ENCODE data around the gene ICOS.
A peak's percentile ranks its signal among the peaks of the same experiment; 100 is the strongest.

ICOS gene, protein sequence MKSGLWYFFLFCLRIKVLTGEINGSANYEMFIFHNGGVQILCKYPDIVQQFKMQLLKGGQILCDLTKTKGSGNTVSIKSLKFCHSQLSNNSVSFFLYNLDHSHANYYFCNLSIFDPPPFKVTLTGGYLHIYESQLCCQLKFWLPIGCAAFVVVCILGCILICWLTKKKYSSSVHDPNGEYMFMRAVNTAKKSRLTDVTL

DNA sequence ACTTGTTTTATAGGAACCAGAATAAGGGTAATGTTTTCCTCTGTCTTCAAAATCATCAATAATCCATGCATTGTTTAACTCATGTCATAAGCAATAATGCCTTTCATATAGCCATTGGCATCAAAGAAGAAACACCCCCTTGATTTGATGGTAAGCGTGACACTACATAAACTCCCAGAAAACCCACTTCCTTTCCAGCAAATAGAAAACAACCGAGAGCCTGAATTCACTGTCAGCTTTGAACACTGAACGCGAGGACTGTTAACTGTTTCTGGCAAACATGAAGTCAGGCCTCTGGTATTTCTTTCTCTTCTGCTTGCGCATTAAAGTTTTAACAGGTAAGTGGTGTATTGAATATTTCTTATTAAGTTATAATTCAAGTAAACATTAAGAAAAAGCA is at the start of gene ICOS:
TSS of gene ICOS (plus strand) at position 229 of the 400 bp plus-strand sequence. CDS start at position 281, 52 bp downstream.
- peak in 1 of 3 donors; percentile 21 for DNase-seq (ENCODE audit: low read depth in 3 of 3, low spot score in 1 of 3)

DNA sequence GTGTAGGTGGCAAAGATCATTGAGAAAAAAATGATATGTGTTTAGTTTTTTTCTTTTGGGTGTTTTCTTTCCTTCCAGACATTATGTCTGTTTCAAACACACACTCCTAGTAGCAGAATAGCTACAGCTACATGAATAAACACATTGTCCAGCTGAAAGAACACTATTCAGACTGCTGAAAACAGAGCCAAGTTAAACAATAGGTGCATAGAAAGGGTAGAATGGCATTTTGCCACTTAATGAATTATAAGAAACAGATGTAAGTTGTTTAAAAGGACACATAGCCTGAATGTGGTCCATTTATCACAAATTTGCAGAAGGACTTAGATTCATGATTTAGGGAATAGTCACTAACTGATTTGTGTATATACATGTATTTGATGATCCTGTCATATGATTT is 48.9 kb upstream of the ICOS start:
- DNase-seq (ENCODE audit: low read depth in 3 of 3, low spot score in 1 of 3), result no peak

DNA sequence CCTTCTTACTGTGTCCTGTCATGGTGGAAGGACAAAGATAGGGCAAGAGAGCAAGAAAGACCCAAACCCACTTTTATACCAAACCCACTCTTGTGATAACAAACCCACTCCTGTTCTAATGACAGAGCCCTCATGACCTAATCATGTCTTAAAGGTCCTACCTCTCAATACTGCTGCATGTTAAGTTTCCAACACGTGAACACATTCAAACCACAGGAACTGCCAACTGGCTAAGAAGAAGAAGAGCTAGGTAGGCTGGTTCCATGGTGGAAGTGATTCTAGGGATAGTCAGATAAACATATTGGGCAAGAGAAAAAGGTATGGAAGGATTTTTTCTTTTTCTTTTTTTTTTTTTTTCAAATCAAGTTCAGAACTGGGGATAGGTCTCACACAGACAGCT is 47.0 kb upstream of the ICOS start:
- DNase-seq (ENCODE audit: low read depth in 3 of 3, low spot score in 1 of 3), result no peak

DNA sequence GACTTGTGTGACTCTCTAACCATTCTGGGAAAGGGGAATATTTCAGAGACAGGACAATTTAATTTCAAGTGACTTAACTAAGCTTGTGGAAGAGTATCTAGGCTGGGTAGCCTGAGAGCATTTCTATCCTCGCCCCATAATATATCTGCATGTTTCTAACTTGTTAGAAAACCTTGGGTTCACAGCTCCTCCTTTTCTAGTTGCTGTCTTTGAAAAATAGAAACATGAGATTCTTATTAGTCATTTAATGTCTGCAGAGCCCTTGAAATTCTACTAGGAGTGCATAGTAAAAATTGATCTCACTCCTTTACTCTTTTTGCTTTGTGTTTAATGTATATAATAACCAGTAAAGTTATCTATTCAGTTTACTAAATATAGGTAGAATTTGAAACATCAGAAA is 46.6 kb upstream of the ICOS start:
- no peak for DNase-seq (ENCODE audit: low read depth in 3 of 3, low spot score in 1 of 3)

GRCh38 chr2:203890733-203891132 is 45.8 kb upstream of the ICOS start:
- DNase-seq (ENCODE audit: low read depth in 3 of 3, low spot score in 1 of 3), result no peak

DNA sequence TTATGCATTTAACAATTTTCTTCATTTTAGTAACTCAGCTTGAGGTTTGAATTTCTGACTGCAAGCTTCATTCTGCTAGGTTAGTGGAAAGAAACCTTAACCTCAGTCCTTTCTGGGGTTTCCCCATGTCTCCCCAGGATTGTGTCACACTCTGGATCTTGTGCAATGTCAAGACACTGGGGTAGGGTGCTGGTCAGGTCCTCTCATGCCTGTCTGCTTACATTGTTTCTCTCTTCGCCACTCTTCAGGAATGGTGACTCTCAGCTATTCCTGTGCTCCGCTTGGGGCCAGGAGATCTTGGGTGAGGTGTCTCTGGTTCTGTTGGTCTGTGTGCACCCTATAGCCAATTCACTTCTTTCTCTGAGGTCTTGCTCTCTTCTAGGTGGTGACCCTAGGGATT is 45.1 kb upstream of the ICOS start:
- no peak for DNase-seq (ENCODE audit: low read depth in 3 of 3, low spot score in 1 of 3)

- DNase-seq (ENCODE audit: low read depth in 3 of 3, low spot score in 1 of 3), result no peak
These were observed 44.4 kb upstream of the ICOS start for GRCh38 chr2:203892207-203892606.

- no peak for DNase-seq (ENCODE audit: low read depth in 3 of 3, low spot score in 1 of 3)
These were observed 43.2 kb upstream of the ICOS start for GRCh38 chr2:203893401-203893800.

DNA sequence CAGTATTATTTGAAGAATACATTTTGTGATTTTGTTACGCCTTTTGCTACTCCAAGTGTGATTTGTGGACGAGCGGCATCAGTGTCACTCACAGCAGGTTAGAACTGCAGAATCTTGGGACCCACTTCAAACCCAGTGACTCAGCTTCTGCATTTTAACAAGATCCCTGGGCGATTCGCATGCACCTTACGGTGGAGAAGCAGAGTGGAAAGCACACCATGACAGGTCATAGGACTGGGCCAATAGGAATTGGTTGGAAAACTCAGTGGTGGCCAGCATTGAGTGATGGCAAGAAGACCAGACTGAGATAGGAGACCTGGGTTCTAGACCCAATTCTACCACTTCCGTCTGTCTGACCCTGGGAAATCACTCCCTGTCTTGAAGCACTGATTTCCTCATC is 42.7 kb upstream of the ICOS start:
- no peak for DNase-seq (ENCODE audit: low read depth in 3 of 3, low spot score in 1 of 3)

GRCh38 chr2:203894262-203894661 is 42.3 kb upstream of the ICOS start:
- no peak for DNase-seq (ENCODE audit: low read depth in 3 of 3, low spot score in 1 of 3)

- no peak for DNase-seq (ENCODE audit: low read depth in 3 of 3, low spot score in 1 of 3)
These were observed 39.0 kb upstream of the ICOS start for GRCh38 chr2:203897544-203897943.

DNA sequence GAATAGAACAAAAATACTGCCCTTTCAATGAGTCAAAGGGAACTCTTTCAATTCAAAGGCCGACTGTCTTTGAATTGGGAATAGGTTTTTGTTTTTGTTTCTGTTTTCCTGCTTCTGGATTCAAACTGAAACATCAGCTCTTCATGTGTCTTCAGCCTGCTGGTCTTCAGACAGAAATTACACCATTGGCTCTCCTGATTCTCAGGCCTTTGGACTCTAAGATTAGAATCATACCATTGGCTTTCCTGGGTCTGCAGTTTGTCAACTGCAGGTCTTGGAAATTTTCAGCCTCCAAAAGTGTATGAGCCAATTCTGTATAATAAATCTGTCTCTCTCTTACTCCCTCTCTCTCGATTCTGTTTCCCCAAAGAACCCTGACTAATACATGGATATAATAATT is 37.9 kb upstream of the ICOS start:
- DNase-seq (ENCODE audit: low read depth in 3 of 3, low spot score in 1 of 3), result no peak

- DNase-seq (ENCODE audit: low read depth in 3 of 3, low spot score in 1 of 3), result no peak
These were observed 36.3 kb upstream of the ICOS start for GRCh38 chr2:203900253-203900652.

GRCh38 chr2:203904022-203904421 is 32.5 kb upstream of the ICOS start:
- no peak for DNase-seq (ENCODE audit: low read depth in 3 of 3, low spot score in 1 of 3)

DNA sequence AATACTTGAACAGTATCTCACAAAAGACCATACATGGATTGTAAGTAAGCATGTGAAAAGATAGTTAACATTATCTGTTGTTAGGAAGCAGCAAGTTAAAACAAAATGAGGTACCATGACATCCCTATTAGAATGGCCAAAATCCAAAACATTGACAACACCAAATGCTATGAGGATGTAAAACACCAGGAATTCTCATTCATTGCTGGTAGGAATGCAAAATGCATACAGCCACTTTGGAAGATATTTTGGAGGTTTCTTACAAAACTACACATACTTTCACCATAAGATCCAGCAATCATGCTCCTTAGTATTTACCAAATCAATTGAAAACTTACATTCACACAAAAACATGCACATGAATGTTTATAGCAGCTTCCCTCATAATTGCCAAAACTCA is 30.9 kb upstream of the ICOS start:
- no peak for DNase-seq (ENCODE audit: low read depth in 3 of 3, low spot score in 1 of 3)

- no peak for DNase-seq (ENCODE audit: low read depth in 3 of 3, low spot score in 1 of 3)
These were observed 28.3 kb upstream of the ICOS start for GRCh38 chr2:203908066-203908796.

GRCh38 chr2:203908797-203909185 is 27.8 kb upstream of the ICOS start:
- DNase-seq (ENCODE audit: low read depth in 3 of 3, low spot score in 1 of 3), result no peak

DNA sequence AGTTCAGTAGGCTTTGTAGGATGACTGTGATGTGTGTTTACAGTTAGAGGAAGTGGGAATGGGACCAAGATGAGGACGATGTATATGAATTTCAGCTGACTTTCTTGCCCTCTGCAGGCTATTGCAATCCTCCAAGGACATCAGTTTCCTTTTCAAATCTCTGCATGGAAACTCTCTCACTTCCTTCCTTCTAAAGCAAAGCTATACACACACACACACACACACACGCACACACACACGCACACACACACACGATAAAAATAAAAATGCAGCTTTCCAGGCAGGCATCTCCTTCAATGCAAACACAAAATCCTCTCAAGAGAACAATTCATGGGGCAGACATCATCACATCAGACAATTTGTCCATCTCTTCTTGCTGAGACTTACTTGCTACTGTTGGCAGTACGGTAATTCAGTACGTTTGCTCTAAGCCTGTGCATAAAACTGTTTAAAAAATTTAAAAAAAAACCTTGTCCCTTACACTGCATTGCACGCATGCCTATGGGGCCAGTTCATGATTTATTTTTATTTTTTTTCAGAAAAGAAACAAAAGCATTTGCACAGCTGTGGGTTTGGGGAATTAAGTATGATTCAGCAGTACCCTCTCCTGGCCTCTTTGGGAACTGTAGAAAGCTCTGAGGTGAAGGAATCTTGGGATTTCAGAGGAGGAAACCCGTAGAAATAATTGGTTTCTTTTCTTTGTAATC is 27.1 kb upstream of the ICOS start:
- DNase-seq (ENCODE audit: low read depth in 3 of 3, low spot score in 1 of 3), result no peak

DNA sequence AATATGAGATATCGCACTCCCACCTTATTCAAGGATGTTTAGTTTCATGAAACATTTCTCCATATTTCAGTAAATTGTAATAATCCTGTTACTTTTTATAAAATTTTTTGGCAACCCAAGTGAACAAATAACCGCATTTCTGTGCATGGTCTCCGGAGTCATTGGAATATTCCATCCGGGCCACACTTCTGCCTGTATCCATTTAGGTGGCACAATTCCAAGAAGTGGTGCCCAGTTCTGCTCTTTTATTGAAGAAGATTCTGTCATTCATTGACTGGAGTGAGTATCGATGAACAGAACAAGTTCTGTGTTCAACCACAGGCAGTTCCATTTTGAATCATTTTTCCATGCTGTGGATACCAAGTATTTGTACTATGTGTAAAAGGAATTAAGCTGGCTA is 26.6 kb upstream of the ICOS start:
- DNase-seq (ENCODE audit: low read depth in 3 of 3, low spot score in 1 of 3), result no peak

DNA sequence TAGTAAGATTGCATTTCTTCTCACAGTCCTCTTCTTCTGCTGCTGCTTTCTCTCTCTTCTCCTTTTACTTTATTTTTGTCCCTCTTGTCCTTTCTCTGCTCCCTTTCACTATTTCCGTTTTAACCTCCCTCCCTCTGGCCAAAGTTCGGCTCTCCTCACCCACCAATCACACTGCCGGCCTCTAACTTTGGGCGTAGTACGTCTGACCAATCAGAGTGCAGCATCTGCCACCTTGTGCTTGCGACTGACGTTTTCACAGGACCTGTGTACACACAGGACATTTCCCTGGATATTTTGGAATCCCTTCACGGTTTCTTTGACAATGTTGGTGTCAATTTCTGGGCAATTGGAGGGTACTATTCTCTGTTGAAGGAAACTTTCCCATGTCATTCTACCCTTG is 22.6 kb upstream of the ICOS start:
- no peak for DNase-seq (ENCODE audit: low read depth in 3 of 3, low spot score in 1 of 3)

- no peak for DNase-seq (ENCODE audit: low read depth in 3 of 3, low spot score in 1 of 3)
These were observed 21.9 kb upstream of the ICOS start for GRCh38 chr2:203914546-203915182.

GRCh38 chr2:203915256-203915655 is 21.3 kb upstream of the ICOS start:
- no peak for DNase-seq (ENCODE audit: low read depth in 3 of 3, low spot score in 1 of 3)
